ENCODE results near the gene CIZ1. TPM values are rescaled to one million over a fixed set of nuclear protein-coding genes. Genes with fewer than 3 reads are reported as not detected.

Gene CIZ1
- total and polyA plus RNA-seq, 2 of the 13 experiments (the other 11 are each of a cell fraction or from before 2014, with no cell fraction given), result 30.6 to 50.3 TPM

GRCh38 chr9:128127990-128128835, 63.2 kb downstream of the CIZ1 start (continued):
- no peak for TF ChIP-seq ZNF577 (CRISPR knock-in tag; IDR thresholded peaks at IDR 0.05; ENCODE audit: borderline replicate concordance, low read depth)
- TF ChIP-seq DDIT3 (CRISPR knock-in tag; IDR thresholded peaks at IDR 0.05), result no peak
- no peak for TF ChIP-seq STAG1 (CRISPR knock-in tag; IDR thresholded peaks at IDR 0.05)
- TF ChIP-seq RCOR2 (CRISPR knock-in tag; IDR thresholded peaks at IDR 0.05), result no peak
- TF ChIP-seq BHLHE40 (IDR thresholded peaks at IDR 0.05; ENCODE audit: low read length), result peak; percentile 23; the same call in 1 of the 2 replicates
- TF ChIP-seq ZNF24 (IDR thresholded peaks at IDR 0.05), result no peak
- no peak; the same call in 1 of the 2 replicates for TF ChIP-seq ZNF235 (CRISPR knock-in tag; IDR thresholded peaks at IDR 0.05; ENCODE audit: borderline replicate concordance)
- TF ChIP-seq CENPBD1 (CRISPR knock-in tag; IDR thresholded peaks at IDR 0.05; ENCODE audit: borderline replicate concordance, low read depth), result no peak; the same call in 1 of the 2 replicates
- 0 out of 2 replicates have a peak, but pooled peaks have one; percentile 42 for TF ChIP-seq ZNF292 (CRISPR knock-in tag; IDR thresholded peaks at IDR 0.05; ENCODE audit: borderline replicate concordance, low read depth)
- no peak for TF ChIP-seq MTERF4 (CRISPR knock-in tag; IDR thresholded peaks at IDR 0.05)
- no peak for TF ChIP-seq SMAD3 (CRISPR knock-in tag; IDR thresholded peaks at IDR 0.05)
- TF ChIP-seq MYNN (CRISPR knock-in tag; IDR thresholded peaks at IDR 0.05; ENCODE audit: low read depth), result no peak
- TF ChIP-seq EED (CRISPR knock-in tag; IDR thresholded peaks at IDR 0.05), result no peak
- TF ChIP-seq EEA1 (CRISPR knock-in tag; IDR thresholded peaks at IDR 0.05; ENCODE audit: borderline replicate concordance), result no peak
- TF ChIP-seq ZNF446 (CRISPR knock-in tag; IDR thresholded peaks at IDR 0.05), result no peak
- no peak for TF ChIP-seq THYN1 (CRISPR knock-in tag; IDR thresholded peaks at IDR 0.05; ENCODE audit: borderline replicate concordance, low read depth)
- TF ChIP-seq TBP (CRISPR knock-in tag; IDR thresholded peaks at IDR 0.05), result no peak
- TF ChIP-seq ZNF773 (CRISPR knock-in tag; IDR thresholded peaks at IDR 0.05; ENCODE audit: borderline replicate concordance), result no peak; the same call in 1 of the 2 replicates
- no peak for TF ChIP-seq ZNF260 (CRISPR knock-in tag; IDR thresholded peaks at IDR 0.05; ENCODE audit: borderline replicate concordance, low read depth)
- 0 out of 2 replicates have a peak, but pooled peaks have one; percentile 63 for TF ChIP-seq ZBED4 (CRISPR knock-in tag; IDR thresholded peaks at IDR 0.05; ENCODE audit: borderline replicate concordance)
- no peak; the same call in 1 of the 2 replicates for TF ChIP-seq ZNF326 (CRISPR knock-in tag; IDR thresholded peaks at IDR 0.05; ENCODE audit: borderline replicate concordance)

All from HepG2 (cell line).